ENCODE data around the gene JDP2.

DNA sequence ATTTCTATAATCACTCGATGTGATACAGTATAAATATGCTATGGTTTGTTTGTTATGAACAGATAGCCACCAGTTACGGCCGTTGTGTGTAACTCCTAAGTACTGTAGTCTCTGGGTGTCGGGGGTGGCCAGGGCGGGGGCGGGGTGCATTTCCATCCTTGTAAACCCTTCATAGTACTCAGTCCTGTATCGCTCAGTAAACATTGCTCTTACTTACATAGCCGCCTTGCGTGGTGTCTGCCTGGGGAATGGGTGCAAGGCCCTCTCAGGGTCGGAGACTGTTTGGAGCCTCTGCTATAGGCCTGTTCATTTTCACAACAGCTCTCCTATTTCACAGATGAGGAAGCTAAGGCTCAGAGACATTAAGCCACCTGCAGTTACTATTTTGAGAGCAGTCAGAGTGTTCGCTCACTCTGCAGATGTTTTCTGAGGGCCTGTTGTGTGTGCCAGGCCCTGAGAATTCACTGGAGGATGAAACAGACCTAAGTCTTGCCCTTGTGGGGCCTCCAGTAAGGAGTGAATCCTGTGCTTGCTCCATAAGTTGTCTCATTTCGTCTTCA, 42.5 kb downstream of the JDP2 start:
- TF ChIP-seq CTCF (IDR thresholded peaks at IDR 0.05) (no peak), EZH2 (IDR thresholded peaks at IDR 0.05; ENCODE audit: borderline replicate concordance, insufficient read depth, low read depth, low read length, poor library complexity, severe bottlenecking) (no peak)

Data from B cell (primary cell).